GM18520 (cell line): ENCODE measurements around the gene OST4.
"Not testable (repeated sequence)": the region's sequence is repeated elsewhere in the genome, so short reads cannot be mapped to it uniquely, and the experiment has no call there.

ENCODE experiments used
- ATAC-seq: cut with Tn5 transposase; IDR thresholded peaks from one replicate; pipeline ENCODE4 v1.9.1; 2021; ENCODE audit not compliant: unreplicated experiment

OST4 gene

DNA sequence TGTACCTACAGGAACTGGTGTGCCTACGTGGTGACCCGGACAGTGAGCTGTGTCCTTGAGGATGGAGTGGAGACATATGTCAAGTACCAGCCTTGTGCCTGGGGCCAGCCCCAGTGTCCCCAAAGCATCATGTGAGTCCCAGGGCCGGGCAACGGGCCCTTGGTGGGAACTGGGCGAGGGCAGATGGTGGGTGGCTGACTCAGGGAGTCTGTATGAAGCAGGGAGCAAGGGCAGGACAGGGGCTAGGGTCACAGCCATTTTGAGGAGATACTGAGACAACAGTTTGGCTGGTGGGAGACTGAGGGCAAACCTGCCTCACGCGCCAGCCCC lies 8.7 kb upstream of the OST4 start:
- no peak for ATAC-seq

DNA sequence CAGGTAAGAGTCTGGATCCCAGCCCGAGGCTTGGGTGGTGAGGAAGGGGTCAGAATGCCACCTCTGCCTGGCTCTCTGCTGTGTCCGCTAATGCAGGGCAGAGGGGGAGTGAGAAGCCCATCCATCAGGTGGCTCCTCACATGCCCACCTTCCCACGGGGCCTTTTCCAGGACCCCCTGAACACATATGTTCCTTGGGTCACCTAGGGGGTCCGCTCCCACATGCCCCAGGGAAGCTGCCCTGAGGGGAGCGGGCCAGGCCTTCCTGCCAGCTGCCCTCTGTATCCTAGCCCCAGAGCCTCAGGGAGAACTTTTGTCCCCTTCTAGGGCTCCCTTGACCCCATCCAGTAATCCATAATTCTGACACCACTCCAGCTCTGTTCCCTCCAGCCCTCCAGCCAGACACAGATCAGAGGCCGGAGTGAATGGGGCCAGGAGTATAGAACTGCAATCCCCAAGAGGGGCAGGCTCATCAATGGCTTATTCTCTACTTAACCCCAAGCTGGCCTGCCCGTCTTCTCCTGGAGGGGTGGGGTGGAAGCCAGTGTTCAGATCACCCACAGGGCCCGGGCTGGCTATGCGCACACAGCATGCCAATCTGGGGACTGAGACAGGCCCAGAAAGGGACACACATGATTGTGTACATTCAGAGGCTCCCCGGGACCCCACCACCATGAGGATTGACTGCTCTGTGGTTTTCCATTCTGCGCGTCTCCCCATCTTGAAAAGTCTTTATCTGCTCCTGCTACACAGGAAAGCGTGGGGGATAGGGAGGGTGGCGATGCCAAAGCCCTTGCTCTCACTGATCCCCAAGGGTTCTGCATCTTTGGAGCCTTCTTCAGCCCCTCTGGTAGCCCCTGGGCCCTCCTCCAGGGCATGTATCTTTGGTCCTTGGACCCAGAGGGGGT lies 8.0 kb upstream of the OST4 start:
- ATAC-seq, result no peak

DNA sequence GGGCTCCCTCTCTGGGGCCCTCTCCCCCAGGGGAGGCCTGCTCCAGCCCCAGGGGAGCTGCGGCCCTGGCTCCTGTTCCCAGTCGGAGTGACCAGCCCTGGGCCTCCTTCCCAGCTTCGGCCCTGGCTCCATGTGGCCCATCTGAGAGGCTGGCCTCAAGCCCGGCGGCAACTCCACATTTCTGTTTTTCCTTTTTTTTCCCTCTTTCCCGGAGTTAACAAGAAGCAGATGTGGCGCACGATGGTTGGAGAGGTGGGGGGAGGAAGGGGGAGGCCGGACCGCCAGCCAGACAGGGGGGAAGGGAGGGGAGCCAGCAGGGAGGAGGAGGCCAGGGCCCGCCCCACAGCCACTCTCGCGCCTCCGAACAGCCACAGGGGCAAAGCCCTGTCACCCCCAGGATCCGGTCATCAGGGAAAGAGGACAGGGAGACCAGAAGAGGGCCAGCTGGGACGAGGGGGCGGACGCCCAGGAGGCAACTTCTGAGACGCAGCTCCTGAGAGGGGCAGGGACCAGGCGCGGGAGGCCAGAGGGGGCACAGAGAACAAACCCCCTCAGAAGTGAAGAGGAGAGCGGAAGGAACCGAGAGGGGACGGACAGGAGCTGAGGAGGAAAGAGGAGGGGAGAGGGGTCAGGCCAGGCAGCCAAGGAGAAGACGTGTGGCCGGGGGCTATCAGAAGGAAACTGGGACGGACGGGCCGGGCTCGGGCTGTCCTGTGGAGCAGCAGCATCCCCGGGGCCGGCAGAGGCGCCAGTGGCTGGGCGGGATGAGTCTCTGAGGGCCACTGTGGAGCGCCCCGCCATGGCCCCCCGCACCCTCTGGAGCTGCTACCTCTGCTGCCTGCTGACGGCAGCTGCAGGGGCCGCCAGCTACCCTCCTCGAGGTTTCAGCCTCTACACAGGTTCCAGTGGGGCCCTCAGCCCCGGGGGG lies 7.1 kb upstream of the OST4 start, which contains the start of gene EMILIN1:
TSS of gene EMILIN1 (plus strand) at position 349 of the 928 bp plus-strand sequence. CDS start at position 800, 451 bp downstream.
- ATAC-seq, result no peak

DNA sequence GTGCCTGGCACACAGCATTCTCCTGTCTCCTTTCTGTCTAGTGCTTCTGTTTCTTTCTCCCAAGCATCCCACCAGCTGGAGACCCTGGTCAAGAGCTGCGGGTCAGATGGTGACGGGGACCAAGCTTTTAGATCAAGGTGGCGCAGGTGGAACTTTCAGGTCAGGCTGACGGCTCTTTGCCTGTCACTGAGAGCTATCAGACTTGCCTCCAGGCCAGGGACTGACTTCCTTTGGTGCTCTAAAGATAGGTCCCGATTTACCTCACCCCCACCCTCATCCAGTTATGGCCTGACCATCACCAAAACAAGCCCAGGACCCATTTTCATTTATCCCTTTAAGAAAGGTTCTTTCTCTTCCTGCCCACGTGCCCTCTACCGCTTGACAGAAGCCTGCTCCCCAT lies 5.8 kb upstream of the OST4 start:
- no peak for ATAC-seq

DNA sequence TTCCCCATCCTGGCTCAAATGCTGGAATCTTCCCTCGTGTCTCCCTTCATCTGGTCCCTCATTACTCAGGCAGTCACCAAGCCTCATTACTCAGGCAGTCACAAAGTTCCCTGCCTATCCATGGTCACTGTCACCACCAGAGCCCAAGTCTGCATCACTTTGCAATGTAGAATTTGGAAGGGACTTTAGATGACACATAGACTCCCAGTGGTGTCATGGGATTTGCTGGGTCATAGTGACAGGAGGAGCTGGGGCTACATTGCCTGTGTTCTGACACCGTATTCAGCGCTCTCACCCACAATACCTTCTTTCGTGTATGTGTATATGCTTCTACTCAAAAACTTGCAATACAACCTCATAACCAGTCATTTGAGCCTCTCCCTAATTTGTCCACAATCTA lies 4.9 kb upstream of the OST4 start:
- no peak for ATAC-seq

DNA sequence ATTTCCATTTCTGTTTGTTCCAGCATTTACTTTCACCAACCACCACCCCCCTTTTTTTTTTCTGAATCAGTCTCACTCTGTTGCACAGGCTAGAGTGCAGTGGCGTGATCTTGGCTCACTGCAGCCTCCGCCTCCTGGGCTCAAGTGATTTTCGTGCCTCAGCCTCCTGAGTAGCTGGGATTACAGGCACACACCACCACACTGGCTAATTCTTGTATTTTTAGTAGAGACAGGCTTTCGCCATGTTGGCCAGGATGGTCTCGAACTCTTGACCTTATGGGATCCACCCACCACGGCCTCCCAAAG lies 4.1 kb upstream of the OST4 start:
- not testable (repeated sequence) for ATAC-seq

DNA sequence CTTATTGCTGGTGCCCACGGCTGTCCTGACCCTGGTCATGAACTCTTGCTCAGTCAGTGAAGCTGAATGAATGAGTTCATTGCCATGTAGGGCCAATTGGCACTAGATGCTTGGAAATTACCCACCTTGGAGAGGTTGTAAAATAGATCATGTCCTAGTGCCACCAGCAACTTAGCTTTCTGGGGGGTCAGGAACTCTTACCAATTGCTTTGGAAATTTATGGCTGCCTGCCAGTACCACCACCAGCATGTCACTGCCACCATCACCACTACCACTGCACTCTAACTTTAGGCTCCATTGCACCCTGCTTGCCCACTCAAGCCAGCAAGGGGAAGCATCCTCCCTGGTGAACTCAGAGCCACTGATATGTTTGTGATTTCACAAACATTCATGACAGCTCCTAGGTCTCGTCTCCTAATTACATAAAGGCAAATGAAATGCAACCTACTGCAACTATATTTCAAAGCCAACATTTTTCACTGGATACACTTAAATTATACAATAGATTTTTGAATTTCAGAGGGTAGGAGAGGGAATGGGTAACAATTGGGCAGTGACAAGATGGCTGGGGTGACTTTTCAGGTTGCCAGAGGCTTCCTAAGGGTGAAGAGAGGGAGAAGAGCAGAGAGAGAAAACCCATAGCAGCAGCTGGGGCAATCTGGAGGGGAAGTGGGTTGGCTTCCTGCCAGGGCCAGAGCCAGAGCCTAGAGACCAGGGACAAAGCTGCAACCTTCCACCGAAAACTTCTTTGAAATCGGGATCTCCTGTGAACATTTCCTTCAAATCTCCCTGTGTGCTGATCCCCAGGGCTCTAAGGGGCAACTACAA lies 3.5 kb upstream of the OST4 start:
- ATAC-seq, result no peak

DNA sequence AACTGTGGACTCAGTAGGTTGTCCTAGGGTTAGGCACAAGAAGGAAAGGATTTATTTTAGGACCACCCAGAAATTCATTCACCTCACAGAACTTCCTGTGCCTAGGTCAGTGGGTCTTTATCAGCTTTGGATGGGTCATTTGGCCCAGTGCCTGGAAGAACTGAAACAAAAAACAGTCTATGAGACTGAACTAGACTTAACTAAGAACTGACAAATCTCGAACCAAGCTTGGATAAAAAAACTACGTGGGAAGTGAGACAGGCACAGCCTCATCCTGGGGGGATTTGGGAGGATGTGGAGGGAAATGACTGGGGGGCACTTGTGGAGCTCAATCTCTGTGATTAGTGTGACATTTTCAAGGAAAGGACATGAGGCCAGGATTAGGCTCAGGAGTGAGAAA lies 2.3 kb upstream of the OST4 start:
- no peak for ATAC-seq

DNA sequence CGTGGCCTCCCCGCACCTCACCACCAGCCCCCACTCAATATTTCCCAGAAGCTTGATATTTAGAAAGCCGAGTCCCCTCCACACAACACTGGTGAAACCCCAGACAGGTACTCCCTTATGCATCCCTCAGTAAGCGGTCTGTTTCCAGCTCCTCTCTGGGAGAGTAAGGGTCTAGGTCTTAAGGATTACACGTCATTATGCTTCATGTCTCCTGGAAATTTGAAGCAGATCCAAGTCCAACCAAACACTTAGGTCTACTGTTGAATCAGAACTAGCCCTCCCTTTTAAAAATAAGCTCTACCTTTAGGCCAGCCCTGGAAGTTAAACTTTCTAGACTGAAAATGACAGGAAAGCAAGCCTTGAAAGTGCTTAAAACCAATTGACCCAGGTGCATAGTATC lies 1.5 kb upstream of the OST4 start:
- no peak for ATAC-seq

DNA sequence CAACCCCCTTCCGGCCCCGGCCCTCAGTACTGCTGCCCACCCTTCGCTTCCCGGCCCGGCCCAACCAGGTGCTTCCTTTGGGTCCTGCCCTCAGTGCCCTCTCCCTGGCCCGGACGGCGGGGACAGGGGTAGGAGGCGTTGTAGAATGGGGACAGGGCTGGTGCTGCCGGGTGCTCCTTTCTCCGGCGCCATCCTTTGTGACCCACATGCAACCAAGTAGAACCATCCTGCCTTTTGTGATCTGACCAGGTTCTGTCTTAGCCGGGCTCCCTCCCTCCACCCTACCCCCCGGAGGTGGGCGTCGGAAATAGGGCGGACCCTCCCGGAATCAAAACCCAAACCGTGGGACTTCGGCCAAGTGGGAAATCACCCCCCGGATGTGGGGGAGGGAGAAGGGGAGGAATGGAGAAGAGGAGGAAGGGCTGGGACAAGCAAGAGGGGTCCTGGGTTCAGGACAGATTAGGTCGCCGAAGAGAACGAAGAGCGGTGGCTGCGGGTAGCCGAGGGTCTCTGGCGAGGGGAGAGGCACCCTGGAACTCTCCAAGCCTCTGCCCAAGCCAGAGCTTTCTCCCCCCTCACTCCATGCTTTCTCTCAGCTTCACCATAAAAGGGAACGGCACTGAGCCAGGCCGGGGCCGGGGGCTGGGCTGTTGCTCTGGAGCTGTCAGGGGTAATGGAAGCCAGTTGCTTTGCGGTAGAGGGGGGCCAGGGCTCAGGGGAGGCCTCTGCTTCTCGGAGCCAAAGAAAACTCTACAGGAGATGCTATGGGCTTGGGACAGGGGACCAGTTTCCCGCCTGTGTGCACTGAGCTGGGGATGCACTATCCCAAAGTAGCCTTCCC lies 756 bp upstream of the OST4 start:
- ATAC-seq, result no peak

DNA sequence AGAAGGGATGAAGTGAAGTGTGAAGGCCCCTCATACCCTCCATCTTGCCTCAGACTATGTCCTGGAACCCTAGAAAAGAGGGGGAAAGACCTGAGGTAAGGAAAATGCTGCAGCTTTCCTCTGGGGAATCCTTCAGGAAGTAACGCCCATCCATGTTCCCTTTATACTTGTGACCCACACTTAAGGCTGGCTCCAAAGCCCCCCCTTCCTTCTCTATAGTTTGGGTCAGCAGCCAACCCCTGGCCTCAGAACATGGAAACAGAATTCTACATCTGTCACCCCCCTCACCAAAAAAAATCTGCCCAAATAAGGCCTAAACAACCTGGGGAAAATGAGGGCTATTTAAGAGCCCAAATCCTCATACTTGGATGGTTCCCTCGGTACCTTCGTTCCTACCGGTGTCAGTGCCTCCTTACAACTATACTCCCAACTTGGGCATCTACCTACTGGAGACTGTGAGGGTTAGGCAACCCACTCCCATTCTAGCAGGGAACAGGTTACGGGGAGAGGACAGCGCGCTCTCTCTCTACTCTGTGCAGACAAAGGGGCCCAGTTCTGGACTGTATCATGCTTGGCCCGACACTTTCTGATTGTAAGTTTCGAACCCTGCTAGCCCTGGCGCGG lies 689 bp downstream of the OST4 start:
- ATAC-seq, result no peak

DNA sequence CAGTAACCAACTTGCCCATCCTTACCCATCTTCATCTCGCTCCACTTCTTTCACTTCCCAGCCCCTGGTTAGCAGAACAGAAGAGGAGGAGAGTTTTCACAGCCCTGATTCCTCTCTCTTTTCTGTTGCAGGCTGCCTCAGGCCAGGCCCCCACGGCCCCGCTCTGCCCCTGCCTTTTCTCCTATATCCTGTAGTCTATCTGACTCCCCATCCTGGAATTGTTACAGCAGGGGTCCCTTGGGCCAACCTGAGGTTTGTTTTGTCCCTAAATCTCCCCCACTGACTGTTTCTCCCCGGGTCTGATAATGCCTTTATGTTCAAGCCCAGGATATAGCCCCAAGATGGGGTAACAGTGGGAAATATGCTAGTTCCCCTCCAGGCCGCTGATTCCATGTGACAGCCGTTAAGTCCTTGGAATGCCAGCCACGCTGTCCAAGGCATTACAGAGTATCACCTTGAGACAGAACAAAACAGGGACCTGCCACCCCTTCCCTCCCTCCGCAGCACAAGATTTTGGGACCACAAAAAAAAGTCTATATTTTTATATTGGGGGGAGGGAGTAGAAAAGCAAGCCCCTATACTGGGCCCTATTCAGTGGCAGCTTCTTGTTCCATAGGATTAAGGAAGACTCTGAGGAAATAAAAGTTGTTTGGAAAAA lies 1.4 kb downstream of the OST4 start:
- no peak for ATAC-seq

DNA sequence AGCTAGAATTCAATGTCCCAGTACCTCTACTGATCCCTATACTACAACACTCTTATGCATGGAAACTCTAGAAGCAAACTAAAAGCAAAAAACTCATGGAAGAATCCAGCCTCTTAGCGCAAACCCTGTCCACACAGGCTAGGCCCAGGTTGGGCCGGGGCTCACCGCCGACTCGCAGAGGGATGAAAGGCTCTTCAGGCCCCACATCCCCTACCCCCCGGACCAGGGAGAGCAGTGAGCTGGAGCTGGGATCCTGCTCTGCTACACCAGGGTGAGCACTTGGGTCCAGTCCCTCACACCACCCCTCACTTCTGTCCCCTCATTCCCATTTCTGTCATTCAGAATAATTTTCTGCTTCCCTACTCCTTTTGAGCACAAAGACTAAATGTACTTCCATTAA lies 2.0 kb downstream of the OST4 start:
- no peak for ATAC-seq

DNA sequence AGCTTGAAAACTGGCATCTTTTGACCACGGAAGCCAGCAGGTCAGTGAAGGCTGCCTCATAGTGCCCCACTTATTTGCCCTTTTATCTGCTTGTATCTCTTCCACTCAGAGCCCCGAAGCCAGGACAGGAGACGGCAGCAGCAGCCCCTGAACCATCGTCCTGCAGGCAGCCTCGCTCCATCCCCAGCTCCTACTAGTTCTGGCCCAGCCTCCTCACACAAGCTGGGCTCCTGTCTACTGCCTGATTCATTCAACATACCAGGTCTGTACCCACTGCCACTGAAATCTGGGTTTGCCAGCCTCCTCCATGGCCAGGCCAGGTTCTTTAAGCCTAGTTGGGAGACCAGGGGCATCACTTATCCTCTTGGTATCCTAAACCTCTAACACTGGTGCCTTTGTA lies 4.1 kb downstream of the OST4 start:
- no peak for ATAC-seq

DNA sequence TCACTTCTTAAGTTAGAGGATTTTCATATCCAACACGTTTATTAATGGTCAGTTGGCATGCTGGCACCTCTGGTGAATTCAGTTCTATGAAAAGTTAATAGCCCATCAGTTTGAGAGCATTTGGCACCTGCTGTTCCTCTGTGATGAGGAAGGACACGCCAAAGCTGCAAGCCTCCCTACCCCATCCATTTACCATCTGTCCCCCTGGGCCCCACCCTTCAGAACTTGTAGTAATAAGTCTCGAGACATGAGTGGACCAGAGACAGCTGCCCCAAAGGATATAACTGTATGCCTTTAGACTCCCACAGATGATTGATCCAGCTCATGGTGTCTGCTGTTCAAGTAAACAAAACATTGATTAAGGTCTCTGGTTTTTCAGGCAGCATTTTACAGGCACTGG lies 6.3 kb downstream of the OST4 start:
- no peak for ATAC-seq

DNA sequence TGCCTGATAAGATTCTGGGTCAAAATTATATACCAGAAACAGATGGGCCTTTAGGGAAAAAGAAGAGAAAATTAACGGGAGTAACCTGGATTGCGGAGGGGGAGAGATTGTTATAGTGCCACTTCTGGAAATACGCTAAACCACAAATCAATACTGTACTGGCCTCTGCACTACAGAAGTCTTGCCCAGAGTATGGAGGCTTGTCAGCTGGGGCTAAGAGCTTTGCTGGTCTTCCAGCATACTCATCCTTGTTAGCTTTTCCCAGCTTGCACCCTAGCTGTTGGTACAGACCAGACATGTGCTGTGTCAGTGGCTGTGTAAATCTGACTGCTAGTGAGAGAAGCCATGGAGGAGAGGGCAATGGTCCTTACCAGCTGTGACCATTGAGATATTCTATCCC lies 11.1 kb downstream of the OST4 start:
- ATAC-seq, result no peak

DNA sequence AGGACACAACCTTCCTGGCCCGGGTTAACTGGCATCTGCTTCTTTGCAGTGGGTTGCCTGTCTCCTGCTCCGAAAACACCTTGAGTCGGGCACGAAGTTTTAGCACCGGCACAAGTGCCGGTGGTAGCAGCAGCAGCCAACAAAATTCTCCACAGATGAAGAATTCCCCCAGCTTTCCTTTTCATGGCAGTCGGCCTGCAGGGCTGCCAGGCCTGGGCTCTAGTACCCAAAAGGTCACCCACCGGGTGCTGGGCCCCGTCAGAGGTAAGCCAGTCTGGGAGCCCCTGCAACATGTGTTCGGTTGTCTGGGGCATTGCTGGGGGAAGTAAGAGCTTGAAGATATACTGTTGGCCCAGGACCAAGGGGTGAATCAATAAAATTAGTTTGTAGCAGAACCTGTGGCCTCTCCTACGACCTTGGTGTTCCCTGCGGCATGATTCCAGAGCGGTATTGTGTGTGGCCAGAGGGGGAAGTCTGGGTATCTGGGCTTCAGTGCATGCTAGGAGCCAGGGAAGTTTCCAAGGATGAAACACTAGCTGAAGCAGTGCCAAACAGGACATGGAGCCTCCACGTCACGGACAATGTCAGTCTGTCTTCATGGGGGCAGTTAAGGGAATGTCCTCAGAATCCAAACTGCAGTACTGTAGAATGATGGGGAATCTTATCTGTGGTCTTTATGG lies 12.2 kb downstream of the OST4 start:
- ATAC-seq, result no peak

DNA sequence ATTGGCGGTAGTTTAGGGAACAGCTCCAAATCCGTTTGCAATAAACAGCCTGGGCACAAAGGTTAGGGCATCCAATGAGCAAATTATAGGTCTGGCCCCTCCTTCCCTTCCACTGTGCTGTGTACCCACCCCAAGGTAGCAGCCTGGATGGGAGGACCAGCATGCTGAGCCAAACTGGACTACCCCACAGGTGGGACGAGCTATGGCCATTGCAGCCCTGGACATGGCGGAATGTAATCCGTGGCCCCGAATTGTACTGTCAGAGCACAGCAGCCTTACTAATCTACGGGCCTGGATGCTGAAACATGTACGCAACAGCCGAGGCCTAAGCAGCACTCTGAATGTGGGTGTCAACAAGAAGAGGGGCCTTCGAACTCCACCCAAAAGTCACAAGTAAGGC lies 13.2 kb downstream of the OST4 start:
- ATAC-seq, result no peak

DNA sequence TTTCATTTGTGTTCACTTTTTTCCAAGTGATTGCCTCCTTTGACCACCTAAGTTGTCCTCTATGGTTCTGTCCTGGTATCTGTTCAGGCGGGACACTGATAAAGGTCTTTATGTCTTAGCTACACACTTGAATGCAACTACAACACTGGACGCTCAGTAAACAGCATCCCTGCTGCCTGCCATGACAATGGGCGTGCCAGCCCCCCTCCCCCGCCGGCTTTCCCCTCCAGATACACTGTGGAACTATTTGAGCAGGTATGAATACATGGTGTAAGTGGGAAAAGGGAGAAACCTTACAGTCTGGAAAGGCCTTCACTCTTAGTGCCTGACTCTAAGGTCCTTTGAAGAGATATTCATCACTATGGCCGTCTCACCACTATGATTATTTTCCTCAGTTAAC lies 14.3 kb downstream of the OST4 start:
- ATAC-seq, result no peak
